Heart left ventricle (tissue), 16 donors: Measurements from ENCODE around the gene TNFRSF4. TPM values are rescaled to one million over a fixed set of nuclear protein-coding genes. Genes with fewer than 3 reads are reported as not detected.
A peak's percentile ranks its signal among the peaks of the same experiment; 100 is the strongest.

Experiments
- ATAC-seq, 4 donors: fragments of 200-7000 bp; cut with Tn5 transposase; one replicate each; pipeline ENCODE4 v1.9.1; 2020 to 2022; ENCODE audit warnings: moderate library complexity in 4 of 4, mild to moderate bottlenecking in 3 of 4, moderate number of reproducible peaks in 1 of 4
- DNase-seq, 5 donors: peaks; one replicate each; pipeline ENCODE4 v3.0.0-alpha.2; 2020
- H3K27ac ChIP-seq, 12 donors: fragments of 200-600 bp; sonication (generic) in 4 of 12; one replicate each; pipeline versions ENCODE4 v1.5.0 to v1.8.0; 2016 to 2022; ENCODE audit warnings: mild to moderate bottlenecking in 2 of 12
- H3K27me3 ChIP-seq, 9 donors: fragments of 200-600 bp; sonication (generic) in 2 of 9; one replicate each; pipeline versions ENCODE4 v1.5.1 to v1.8.0; 2016 to 2022; ENCODE audit warnings: mild to moderate bottlenecking in 3 of 9
- H3K36me3 ChIP-seq, 9 donors: fragments of 200-600 bp; sonication (generic) in 2 of 9; one replicate each; pipeline versions ENCODE4 v1.5.0 to v1.8.0; 2018 to 2022; ENCODE audit warnings: mild to moderate bottlenecking in 2 of 9
- H3K4me1 ChIP-seq, 12 donors: fragments of 200-600 bp; sonication (generic) in 4 of 12; one replicate each; pipeline versions ENCODE4 v1.5.0 to v1.8.0; 2016 to 2022; ENCODE audit warnings: mild to moderate bottlenecking in 3 of 12
- H3K4me3 ChIP-seq, 12 donors: fragments of 200-600 bp; sonication (generic) in 4 of 12; one replicate each; pipeline versions ENCODE4 v1.5.0 to v1.8.0; 2017 to 2022; ENCODE audit warnings: mild to moderate bottlenecking in 9 of 12, moderate library complexity in 4 of 12
- H3K9me3 ChIP-seq, 12 donors: fragments of 200-600 bp; sonication (generic) in 4 of 12; one replicate each; pipeline versions ENCODE4 v1.5.0 to v1.8.0; 2016 to 2022; ENCODE audit warnings: mild to moderate bottlenecking in 1 of 12
- CTCF ChIP-seq, 12 donors: fragments of 200-600 bp; sonication (generic) in 4 of 12; IDR thresholded peaks; one replicate each; pipeline versions ENCODE4 v1.5.0 to v1.8.0; 2018 to 2022; ENCODE audit warnings: antibody characterized with exemption in 12 of 12, mild to moderate bottlenecking in 5 of 12
- POLR2A ChIP-seq, 2 donors: fragments of 450-650 bp; IDR thresholded peaks; one replicate each; pipeline ENCODE4 v1.6.1; 2017; ENCODE audit warnings: antibody characterized with exemption in 2 of 2, mild to moderate bottlenecking in 2 of 2, moderate library complexity in 2 of 2
- WGBS, 4 donors: extraction: QIAGEN DNeasy Blood & Tissue Kit in 2 of 4; methylation state at CpG; one replicate each; pipeline versions ENCODE4 v1.1.5 to v1.1.7; 2013 to 2018; 5-methylcytosine and 5-hydroxymethylcytosine counted together
- intact Hi-C, 10 donors: fragments of 100-400 bp; cut with DNase I; formaldehyde crosslinking; loops; one replicate each; pipeline versions ENCODE4 v1.11.1 to v1.14.2; 2022
- polyA plus RNA-seq, 2 donors: library from polyadenylated mRNA; stranded (reverse); fragments of 200-250 nt; gene quantifications; one replicate each; pipeline ENCODE4 v1.2.3, GENCODE V29; 2013
- total RNA-seq, 9 donors: library from RNA; depleted of rRNA in 2 of 9; stranded (reverse); fragments of >200 nt in 2 of 9; fragmentation: NEBNext Ultra II Directional in 3 of 9; extraction: Animal tissue kit (Norgen Biotek cat#: 25700) in 3 of 9; gene quantifications; one replicate each; pipeline versions ENCODE4 v1.1.0 to v1.2.4, GENCODE V29; 2016 to 2023
- donor health status: ischemic (EF 13 %, LVEDD 7.1; RV severe dilation, severe dysfunction).
- donor health status: healthy with polysubstance abuse.
- donor health status: DM: no; HTN: yes; CAD: no.
- donor health status: DM: no; HTN: no; CAD: no.
- donor health status: ischemic (EF 25% LVEDD 6.9; RV normal size, moderate dysfunction).
- donor health status: ischemic (EF 25% LVEDD 5.7; RV mildly dilated, moderate dysfunction).
- donor health status: healthy.
- donor health status: DM: yes; HTN: yes; CAD: no.
- donor health status: ischemic (EF 35%, LVEDD 5.7; RV mildly dilated, moderate dysfunction).
- donor health status: nonischemic (EF 11% LVEDD 7.7; RV severe dilation, severe dysfunction).
- donor health status: DM: yes; HTN: yes; CAD: no.
- donor health status: PGD.
- donor health status: ischemic (EF 29% LVEDD 5.4; RV normal size, mild dysfunction).
- donor health status: nonischemic (EF 23%, LVEDD 6.1; RV moderate dilation, normal function).

Gene TNFRSF4
- total and polyA plus RNA-seq, 11 donors = 1.1 to 23.8 (median 2.7) TPM

GRCh38 chr1:1228187-1228586 lies 14.2 kb upstream of the TNFRSF4 start:
- ATAC-seq (no peak), DNase-seq (no peak)
- no peak overlapping the region for H3K4me3 ChIP-seq
- H3K27me3 ChIP-seq = no peaks in the 10 kb centered on the region
- H3K36me3 ChIP-seq = peaks cover 0 to 63% (median 44%) of the 10 kb centered on the region in 9 donors
- H3K27ac ChIP-seq = no peak overlapping the region
- TF ChIP-seq POLR2A (IDR thresholded peaks at IDR 0.05) = no peak
- no peak for TF ChIP-seq CTCF (IDR thresholded peaks at IDR 0.05)
- WGBS, 4 donors = 90 to 96% (median 92%) methylated on average over 22 to 30 of the region's 30 CpGs
- H3K9me3 ChIP-seq = no peaks in the 10 kb centered on the region
- H3K4me1 ChIP-seq = peaks cover 8 to 64% (median 27%) of the 10 kb centered on the region in 12 donors
- intact Hi-C loops = loop anchor here in 1 of 10 donors (10.0 kb wide), 1 partner anchor 103 kb away; no protein-coding TSS in a partner anchor

- 94 to 97% (median 97%) methylated on average over 20 to 25 of the region's 25 CpGs; no CpG with 5 or more reads in 1 of the 4 donors for WGBS, 4 donors
- H3K4me3 ChIP-seq = no peak overlapping the region
- ATAC-seq = no peak
- H3K36me3 ChIP-seq = peaks cover 0 to 71% (median 52%) of the 10 kb centered on the region in 9 donors
- no peak for DNase-seq
- H3K9me3 ChIP-seq = no peaks in the 10 kb centered on the region
- intact Hi-C loops = loop anchor here in 1 of 10 donors (10.0 kb wide), 1 partner anchor 103 kb away; no protein-coding TSS in a partner anchor
- H3K27me3 ChIP-seq = no peaks in the 10 kb centered on the region
- peaks cover 5 to 56% (median 22%) of the 10 kb centered on the region in 12 donors for H3K4me1 ChIP-seq
- TF ChIP-seq CTCF (IDR thresholded peaks at IDR 0.05) = no peak
- TF ChIP-seq POLR2A (IDR thresholded peaks at IDR 0.05) = no peak
- H3K27ac ChIP-seq = no peak overlapping the region
Observed at GRCh38 chr1:1227386-1227785, 13.4 kb upstream of the TNFRSF4 start.

DNA sequence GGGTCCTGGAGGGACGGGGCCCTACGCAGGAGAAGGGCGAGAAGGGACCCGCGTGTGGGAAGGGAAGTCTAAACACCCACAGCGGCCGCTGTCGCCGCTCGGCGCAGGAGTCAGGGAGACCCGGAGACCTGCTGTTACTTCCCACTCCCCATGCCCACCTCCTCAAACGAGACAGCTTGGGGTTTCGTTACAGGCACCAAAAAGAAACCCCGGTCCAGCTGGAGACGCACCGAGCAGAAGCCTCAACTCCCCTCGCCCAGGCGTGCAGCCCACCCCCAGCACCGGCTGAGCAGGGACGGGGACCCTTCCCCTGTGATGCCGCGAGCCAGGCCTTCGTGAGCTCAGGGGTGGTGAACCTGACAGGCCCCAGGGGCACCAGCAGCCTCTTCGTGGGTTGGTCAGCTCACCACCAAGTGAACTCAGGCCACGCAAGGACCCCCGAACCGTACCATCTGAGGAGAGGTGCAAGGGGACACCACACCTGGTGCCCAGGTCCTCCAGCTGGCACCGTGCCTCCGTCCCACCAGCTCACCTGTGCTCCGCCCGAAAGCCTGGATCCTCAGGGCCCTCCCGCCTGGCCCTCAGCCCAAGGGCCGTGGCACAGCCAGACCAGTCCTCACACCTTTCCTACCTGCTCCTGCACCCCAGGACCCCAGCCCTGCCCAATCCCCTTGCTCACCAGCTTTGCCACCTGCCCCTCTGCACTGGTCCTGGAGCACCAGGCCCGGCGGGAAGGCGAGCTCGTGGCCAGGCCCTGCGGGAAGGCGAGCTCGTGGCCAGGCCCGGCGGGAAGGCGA lies 12.8 kb upstream of the TNFRSF4 start:
- Histone ChIP-seq H3K4me3 (no peak overlapping the region), H3K36me3 (peaks cover 0 to 77% (median 58%) of the 10 kb centered on the region in 9 donors), H3K27ac (no peak overlapping the region), H3K4me1 (peaks cover 5 to 55% (median 22%) of the 10 kb centered on the region in 12 donors), H3K27me3 (no peaks in the 10 kb centered on the region), H3K9me3 (no peaks in the 10 kb centered on the region)
- DNase-seq = no peak
- ATAC-seq = no peak
- intact Hi-C loops = loop anchor here in 1 of 10 donors (10.0 kb wide), 1 partner anchor 102 kb away; no protein-coding TSS in a partner anchor
- no peak for TF ChIP-seq POLR2A (IDR thresholded peaks at IDR 0.05)
- TF ChIP-seq CTCF (IDR thresholded peaks at IDR 0.05) = no peak
- WGBS, 4 donors = 90 to 93% (median 92%) methylated on average over 24 to 44 of the region's 44 CpGs

GRCh38 chr1:1225913-1226312 lies 12.0 kb upstream of the TNFRSF4 start:
- DNase-seq = peak in 1 of 5 donors; percentile 51
- intact Hi-C loops = loop anchor here in 1 of 10 donors (10.0 kb wide), 1 partner anchor 101 kb away; no protein-coding TSS in a partner anchor
- no peaks in the 10 kb centered on the region for H3K27me3 ChIP-seq
- no peaks in the 10 kb centered on the region for H3K9me3 ChIP-seq
- no peak overlapping the region for H3K27ac ChIP-seq
- H3K4me1 ChIP-seq = peaks cover 5 to 52% (median 21%) of the 10 kb centered on the region in 12 donors
- peak; percentile 18 to 44 (median 36) for ATAC-seq
- TF ChIP-seq POLR2A (IDR thresholded peaks at IDR 0.05) = no peak
- no peak for TF ChIP-seq CTCF (IDR thresholded peaks at IDR 0.05)
- 72 to 75% (median 75%) methylated on average over 18 of the region's 18 CpGs for WGBS, 4 donors
- peaks cover 0 to 85% (median 67%) of the 10 kb centered on the region in 9 donors for H3K36me3 ChIP-seq
- H3K4me3 ChIP-seq = no peak overlapping the region
